ENCODE measurements around the gene CC2D2A.

Gene CC2D2A

DNA sequence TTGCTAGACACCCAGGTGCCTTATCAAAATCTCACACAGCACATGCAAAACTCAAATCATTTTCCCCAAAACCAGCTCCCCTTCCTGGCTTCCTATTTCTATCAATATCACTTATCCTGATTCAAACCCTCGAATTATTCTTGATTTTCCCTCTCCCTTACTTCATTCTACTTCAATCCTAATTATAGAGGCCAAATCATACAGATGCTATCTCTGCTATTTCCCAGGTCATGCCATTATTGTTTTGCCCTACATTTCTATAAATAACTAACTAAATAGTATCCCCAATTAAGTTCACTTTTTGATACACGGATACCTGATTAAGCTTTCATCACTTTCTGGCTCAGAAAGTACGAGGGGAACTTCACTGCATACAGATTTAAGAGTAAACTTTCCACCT lies 123.1 kb downstream of the CC2D2A start:
- H3K27ac ChIP-seq (ENCODE audit: insufficient read depth in 1 of 2, low read depth in 1 of 2, low read length in 2 of 2, poor library complexity in 1 of 2, severe bottlenecking in 2 of 2), result no peak overlapping the region
- H3K9me3 ChIP-seq (ENCODE audit: control extremely low read depth in 1 of 5, control insufficient read depth in 4 of 5, insufficient read depth in 2 of 5, low read depth in 1 of 5, low read length in 4 of 5), result no peaks in the 10 kb centered on the region
- no peak overlapping the region for H3K4me3 ChIP-seq (ENCODE audit: control insufficient read depth in 1 of 7, extremely low read depth in 1 of 7, insufficient read depth in 4 of 7, low read depth in 2 of 7, low read length in 6 of 7)
- no peaks in the 10 kb centered on the region for H3K27me3 ChIP-seq (replicated peaks in 2 of 5; ENCODE audit: control insufficient read depth in 4 of 5, insufficient read depth in 5 of 5, low read length in 4 of 5)
- 88% methylated on average over 3 of the region's 3 CpGs for WGBS (ENCODE audit: insufficient coverage)
- H3K4me1 ChIP-seq (ENCODE audit: control extremely low read depth in 1 of 4, control insufficient read depth in 4 of 4, insufficient read depth in 4 of 4, low read length in 3 of 4), result no peaks in the 10 kb centered on the region
- ChIA-PET CTCF (no interaction called here), POLR2A (no interaction called here)
- no peak for DNase-seq
- H3K36me3 ChIP-seq (ENCODE audit: control insufficient read depth in 4 of 4, insufficient read depth in 4 of 4, low read length in 3 of 4), result no peaks in the 10 kb centered on the region

- Histone ChIP-seq H3K36me3 (ENCODE audit: control insufficient read depth in 4 of 4, insufficient read depth in 4 of 4, low read length in 3 of 4) (peaks cover 3 to 13% (median 8%) of the 10 kb centered on the region in 4 experiments), H3K4me1 (ENCODE audit: control extremely low read depth in 1 of 4, control insufficient read depth in 4 of 4, insufficient read depth in 4 of 4, low read length in 3 of 4) (no peaks in the 10 kb centered on the region), H3K9me3 (ENCODE audit: control extremely low read depth in 1 of 5, control insufficient read depth in 4 of 5, insufficient read depth in 2 of 5, low read depth in 1 of 5, low read length in 4 of 5) (peaks cover 0 to 7% (median 2%) of the 10 kb centered on the region in 5 experiments), H3K27me3 (replicated peaks in 2 of 5; ENCODE audit: control insufficient read depth in 4 of 5, insufficient read depth in 5 of 5, low read length in 4 of 5) (no peaks in the 10 kb centered on the region), H3K27ac (ENCODE audit: insufficient read depth in 1 of 2, low read depth in 1 of 2, low read length in 2 of 2, poor library complexity in 1 of 2, severe bottlenecking in 2 of 2) (no peak overlapping the region), H3K4me3 (ENCODE audit: control insufficient read depth in 1 of 7, extremely low read depth in 1 of 7, insufficient read depth in 4 of 7, low read depth in 2 of 7, low read length in 6 of 7) (no peak overlapping the region)
- POLR2A ChIA-PET, result no interaction called here
- CTCF ChIA-PET, result no interaction called here
- no peak for DNase-seq
- WGBS (ENCODE audit: insufficient coverage), result 100% methylated on average over 1 of the region's 4 CpGs
Observed at GRCh38 chr4:15598644-15599043, 129.0 kb downstream of the CC2D2A start.

DNA sequence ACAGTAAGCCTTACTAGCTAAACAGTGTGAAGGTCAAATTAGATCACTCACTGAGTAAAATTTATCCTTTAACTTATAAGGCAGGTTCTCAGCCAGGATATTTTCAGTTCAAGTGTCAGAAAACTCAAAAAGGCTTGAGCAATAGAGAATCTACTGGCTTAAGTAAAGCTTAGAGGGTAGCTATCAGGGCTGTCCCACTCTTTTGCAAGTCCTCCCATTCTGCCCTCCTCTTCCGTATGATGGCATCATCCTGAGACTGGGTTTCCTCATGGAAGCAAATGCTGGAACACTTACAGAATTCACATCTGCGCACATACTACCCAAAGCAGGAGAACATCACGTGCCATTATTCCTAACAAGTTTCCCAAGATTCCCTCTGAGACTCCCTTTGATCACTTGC lies 130.5 kb downstream of the CC2D2A start:
- 91% methylated on average over 3 of the region's 3 CpGs for WGBS (ENCODE audit: insufficient coverage)
- DNase-seq, result no peak
- ChIA-PET POLR2A (no interaction called here), CTCF (no interaction called here)
- no peaks in the 10 kb centered on the region for H3K27me3 ChIP-seq (replicated peaks in 2 of 5; ENCODE audit: control insufficient read depth in 4 of 5, insufficient read depth in 5 of 5, low read length in 4 of 5)
- no peaks in the 10 kb centered on the region for H3K4me1 ChIP-seq (ENCODE audit: control extremely low read depth in 1 of 4, control insufficient read depth in 4 of 4, insufficient read depth in 4 of 4, low read length in 3 of 4)
- no peak overlapping the region for H3K27ac ChIP-seq (ENCODE audit: insufficient read depth in 1 of 2, low read depth in 1 of 2, low read length in 2 of 2, poor library complexity in 1 of 2, severe bottlenecking in 2 of 2)
- H3K36me3 ChIP-seq (ENCODE audit: control insufficient read depth in 4 of 4, insufficient read depth in 4 of 4, low read length in 3 of 4), result peaks cover 10 to 29% (median 16%) of the 10 kb centered on the region in 4 experiments
- H3K4me3 ChIP-seq (ENCODE audit: control insufficient read depth in 1 of 7, extremely low read depth in 1 of 7, insufficient read depth in 4 of 7, low read depth in 2 of 7, low read length in 6 of 7), result no peak overlapping the region
- H3K9me3 ChIP-seq (ENCODE audit: control extremely low read depth in 1 of 5, control insufficient read depth in 4 of 5, insufficient read depth in 2 of 5, low read depth in 1 of 5, low read length in 4 of 5), result peaks cover 0 to 17% (median 5%) of the 10 kb centered on the region in 5 experiments

DNA sequence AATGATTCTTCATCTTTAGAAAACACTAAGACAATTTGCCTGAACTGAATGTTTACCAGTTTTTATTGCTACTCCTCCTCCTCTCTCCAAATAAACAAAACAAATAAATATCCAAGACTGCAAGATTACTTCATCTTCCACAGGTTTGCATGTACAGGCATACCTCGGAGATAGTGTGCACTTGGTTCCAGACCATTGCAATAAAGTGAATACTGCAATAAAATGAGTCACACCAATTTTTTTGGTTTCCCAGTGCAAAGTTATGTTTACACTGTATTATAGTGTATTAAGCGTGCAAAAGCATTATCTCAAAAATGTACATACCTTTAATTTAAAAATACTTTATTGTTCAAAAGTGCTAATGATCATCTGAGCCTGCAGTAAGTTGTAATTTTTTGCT lies 132.2 kb downstream of the CC2D2A start:
- ChIA-PET POLR2A (no interaction called here), CTCF (no interaction called here)

DNA sequence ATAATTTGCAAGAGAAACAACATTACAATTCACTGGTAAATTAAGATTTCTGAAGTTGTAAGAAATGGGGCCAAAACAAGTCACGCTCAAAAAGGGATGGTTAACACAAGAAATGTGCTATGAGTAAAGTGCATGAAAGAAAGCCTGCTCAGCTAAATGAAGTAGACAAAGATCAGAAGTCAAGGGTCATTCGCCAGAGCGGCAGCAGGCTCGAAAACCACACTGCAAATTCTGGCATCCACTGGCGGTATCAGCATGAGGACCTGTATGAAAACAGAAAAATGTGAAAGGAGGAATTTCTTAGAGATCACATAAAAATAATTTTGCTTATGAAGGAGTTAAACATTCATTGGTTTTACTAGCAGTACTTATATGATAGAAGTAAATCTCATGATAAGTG lies 135.9 kb downstream of the CC2D2A start:
- ChIA-PET CTCF (no interaction called here), POLR2A (no interaction called here)
- Histone ChIP-seq H3K4me3 (ENCODE audit: control insufficient read depth in 1 of 7, extremely low read depth in 1 of 7, insufficient read depth in 4 of 7, low read depth in 2 of 7, low read length in 6 of 7) (no peak overlapping the region), H3K9me3 (ENCODE audit: control extremely low read depth in 1 of 5, control insufficient read depth in 4 of 5, insufficient read depth in 2 of 5, low read depth in 1 of 5, low read length in 4 of 5) (peaks cover 0 to 17% (median 5%) of the 10 kb centered on the region in 5 experiments), H3K27ac (ENCODE audit: insufficient read depth in 1 of 2, low read depth in 1 of 2, low read length in 2 of 2, poor library complexity in 1 of 2, severe bottlenecking in 2 of 2) (no peak overlapping the region), H3K27me3 (replicated peaks in 2 of 5; ENCODE audit: control insufficient read depth in 4 of 5, insufficient read depth in 5 of 5, low read length in 4 of 5) (no peaks in the 10 kb centered on the region), H3K4me1 (ENCODE audit: control extremely low read depth in 1 of 4, control insufficient read depth in 4 of 4, insufficient read depth in 4 of 4, low read length in 3 of 4) (no peaks in the 10 kb centered on the region), H3K36me3 (ENCODE audit: control insufficient read depth in 4 of 4, insufficient read depth in 4 of 4, low read length in 3 of 4) (peaks cover 11 to 38% (median 17%) of the 10 kb centered on the region in 4 experiments)
- 100% methylated on average over 4 of the region's 5 CpGs for WGBS (ENCODE audit: insufficient coverage)
- DNase-seq, result no peak

More for the DNA sequence above, 132.2 kb downstream of the CC2D2A start:
- no peak overlapping the region for H3K4me3 ChIP-seq (ENCODE audit: control insufficient read depth in 1 of 7, extremely low read depth in 1 of 7, insufficient read depth in 4 of 7, low read depth in 2 of 7, low read length in 6 of 7)
- no peak for DNase-seq
- H3K9me3 ChIP-seq (ENCODE audit: control extremely low read depth in 1 of 5, control insufficient read depth in 4 of 5, insufficient read depth in 2 of 5, low read depth in 1 of 5, low read length in 4 of 5), result peaks cover 0 to 17% (median 5%) of the 10 kb centered on the region in 5 experiments
- no peaks in the 10 kb centered on the region for H3K27me3 ChIP-seq (replicated peaks in 2 of 5; ENCODE audit: control insufficient read depth in 4 of 5, insufficient read depth in 5 of 5, low read length in 4 of 5)
- WGBS (ENCODE audit: insufficient coverage), result no CpG with 5 or more reads among the region's 2 CpGs
- peaks cover 13 to 37% (median 20%) of the 10 kb centered on the region in 4 experiments for H3K36me3 ChIP-seq (ENCODE audit: control insufficient read depth in 4 of 4, insufficient read depth in 4 of 4, low read length in 3 of 4)
- H3K27ac ChIP-seq (ENCODE audit: insufficient read depth in 1 of 2, low read depth in 1 of 2, low read length in 2 of 2, poor library complexity in 1 of 2, severe bottlenecking in 2 of 2), result no peak overlapping the region
- no peaks in the 10 kb centered on the region for H3K4me1 ChIP-seq (ENCODE audit: control extremely low read depth in 1 of 4, control insufficient read depth in 4 of 4, insufficient read depth in 4 of 4, low read length in 3 of 4)

DNA sequence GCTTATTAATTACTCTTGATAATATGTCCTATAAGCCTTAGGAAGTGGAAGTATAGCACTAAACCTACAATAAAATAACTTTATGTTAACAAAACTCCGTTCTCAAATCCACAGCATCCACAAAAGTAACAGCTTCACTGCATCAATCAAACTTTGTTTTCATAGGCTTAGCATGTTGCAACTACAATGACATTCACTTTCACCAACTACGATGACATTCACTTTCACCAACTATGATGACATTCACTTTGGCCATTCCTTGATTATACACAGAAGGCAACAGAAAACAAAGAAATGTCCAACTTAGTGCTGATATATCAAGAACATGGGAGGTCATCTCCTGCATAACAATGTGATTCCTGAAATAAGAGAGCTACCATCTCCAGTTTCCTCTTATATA lies 141.2 kb downstream of the CC2D2A start:
- ChIA-PET CTCF (no interaction called here), POLR2A (no interaction called here)
- no peak for DNase-seq
- 100% methylated on average over 1 of the region's 2 CpGs for WGBS (ENCODE audit: insufficient coverage)
- H3K4me3 ChIP-seq (ENCODE audit: control insufficient read depth in 1 of 7, extremely low read depth in 1 of 7, insufficient read depth in 4 of 7, low read depth in 2 of 7, low read length in 6 of 7), result no peak overlapping the region
- no peaks in the 10 kb centered on the region for H3K4me1 ChIP-seq (ENCODE audit: control extremely low read depth in 1 of 4, control insufficient read depth in 4 of 4, insufficient read depth in 4 of 4, low read length in 3 of 4)
- H3K27ac ChIP-seq (ENCODE audit: insufficient read depth in 1 of 2, low read depth in 1 of 2, low read length in 2 of 2, poor library complexity in 1 of 2, severe bottlenecking in 2 of 2), result no peak overlapping the region
- H3K9me3 ChIP-seq (ENCODE audit: control extremely low read depth in 1 of 5, control insufficient read depth in 4 of 5, insufficient read depth in 2 of 5, low read depth in 1 of 5, low read length in 4 of 5), result peaks cover 0 to 6% (median 0%) of the 10 kb centered on the region in 5 experiments
- H3K36me3 ChIP-seq (ENCODE audit: control insufficient read depth in 4 of 4, insufficient read depth in 4 of 4, low read length in 3 of 4), result peaks cover 5 to 28% (median 11%) of the 10 kb centered on the region in 4 experiments
- no peaks in the 10 kb centered on the region for H3K27me3 ChIP-seq (replicated peaks in 2 of 5; ENCODE audit: control insufficient read depth in 4 of 5, insufficient read depth in 5 of 5, low read length in 4 of 5)

DNA sequence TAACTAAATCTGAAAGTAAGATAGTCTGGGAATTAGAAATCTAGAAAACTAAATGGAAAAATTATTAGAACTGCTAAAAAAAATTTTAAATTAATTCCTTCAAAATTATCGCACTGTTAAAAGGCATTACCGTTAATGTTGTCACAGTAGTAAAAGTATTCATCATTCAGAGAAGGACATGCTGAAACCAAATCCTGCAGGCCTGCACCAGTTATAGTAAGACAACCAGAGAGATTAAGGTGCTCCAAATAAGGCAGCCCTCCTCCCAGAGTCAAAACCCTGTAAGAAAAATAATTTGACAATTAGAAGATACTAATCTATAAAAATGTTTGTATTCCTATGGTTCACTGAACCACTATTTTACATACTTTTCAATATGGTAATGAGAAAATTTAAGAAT lies 142.5 kb downstream of the CC2D2A start:
- Histone ChIP-seq H3K4me3 (ENCODE audit: control insufficient read depth in 1 of 7, extremely low read depth in 1 of 7, insufficient read depth in 4 of 7, low read depth in 2 of 7, low read length in 6 of 7) (no peak overlapping the region), H3K36me3 (ENCODE audit: control insufficient read depth in 4 of 4, insufficient read depth in 4 of 4, low read length in 3 of 4) (peaks cover 5 to 37% (median 11%) of the 10 kb centered on the region in 4 experiments), H3K9me3 (ENCODE audit: control extremely low read depth in 1 of 5, control insufficient read depth in 4 of 5, insufficient read depth in 2 of 5, low read depth in 1 of 5, low read length in 4 of 5) (peaks cover 0 to 13% (median 5%) of the 10 kb centered on the region in 5 experiments), H3K4me1 (ENCODE audit: control extremely low read depth in 1 of 4, control insufficient read depth in 4 of 4, insufficient read depth in 4 of 4, low read length in 3 of 4) (no peaks in the 10 kb centered on the region), H3K27ac (ENCODE audit: insufficient read depth in 1 of 2, low read depth in 1 of 2, low read length in 2 of 2, poor library complexity in 1 of 2, severe bottlenecking in 2 of 2) (no peak overlapping the region), H3K27me3 (replicated peaks in 2 of 5; ENCODE audit: control insufficient read depth in 4 of 5, insufficient read depth in 5 of 5, low read length in 4 of 5) (no peaks in the 10 kb centered on the region)
- no peak for DNase-seq
- POLR2A ChIA-PET, result no interaction called here
- CTCF ChIA-PET, result no interaction called here
- no CpG with 5 or more reads among the region's 2 CpGs for WGBS (ENCODE audit: insufficient coverage)

All from common myeloid progenitor, CD34-positive (primary cell).